ENCODE measurements around the gene PCDH1.

GRCh38 chr5:141846031-141846430 is 32.2 kb downstream of the PCDH1 start:
- no peak for TF ChIP-seq CTCF (IDR thresholded peaks at IDR 0.05)
- TF ChIP-seq ZFX (IDR thresholded peaks at IDR 0.05; ENCODE audit: borderline replicate concordance) = no peak

All from 22Rv1 (cell line).